GM18861 (cell line): ENCODE measurements around the gene PPP2R2B.

Source experiments
- ATAC-seq: cut with Tn5 transposase; IDR thresholded peaks from one replicate; pipeline ENCODE4 v1.9.1; 2021; ENCODE audit not compliant: unreplicated experiment

The PPP2R2B gene

DNA sequence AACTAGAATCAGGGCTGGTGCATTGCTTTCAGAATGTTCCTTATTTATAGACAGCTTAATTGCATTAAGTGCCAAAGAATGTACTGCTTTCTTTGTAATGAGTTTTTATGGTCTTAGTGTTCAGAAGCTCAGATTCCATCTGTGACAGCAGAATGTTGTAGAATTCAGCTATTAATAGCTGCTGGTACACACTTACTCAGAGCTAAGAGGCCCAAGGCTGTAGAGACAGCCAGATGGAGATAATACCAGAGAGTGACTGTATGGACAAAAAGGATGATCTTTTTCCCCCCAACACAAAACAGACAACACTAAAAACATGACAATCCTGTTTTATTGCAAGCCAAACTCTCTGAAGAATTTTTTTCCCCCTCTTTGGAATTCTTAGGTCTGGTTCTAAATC lies 50.2 kb downstream of the PPP2R2B start:
- no peak for ATAC-seq

DNA sequence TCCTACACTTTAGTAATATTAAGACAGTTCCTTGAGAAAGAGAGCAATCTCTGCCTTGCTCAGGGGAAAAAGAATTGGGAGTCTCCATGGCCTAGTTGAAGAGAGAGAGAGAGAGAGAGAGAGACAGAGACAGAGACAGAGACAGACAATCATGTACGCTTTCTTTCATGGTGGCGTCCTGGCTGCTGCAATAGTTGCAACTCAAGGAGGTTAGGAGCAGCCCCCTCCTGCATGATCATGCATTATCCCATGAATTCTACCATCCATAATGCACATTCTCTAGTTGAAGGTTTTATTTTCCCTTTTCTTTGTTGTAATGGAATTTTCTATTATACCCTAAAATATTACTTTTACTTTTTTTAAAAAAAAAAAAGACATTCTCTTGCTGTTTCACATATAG lies 50.7 kb downstream of the PPP2R2B start:
- ATAC-seq, result no peak

DNA sequence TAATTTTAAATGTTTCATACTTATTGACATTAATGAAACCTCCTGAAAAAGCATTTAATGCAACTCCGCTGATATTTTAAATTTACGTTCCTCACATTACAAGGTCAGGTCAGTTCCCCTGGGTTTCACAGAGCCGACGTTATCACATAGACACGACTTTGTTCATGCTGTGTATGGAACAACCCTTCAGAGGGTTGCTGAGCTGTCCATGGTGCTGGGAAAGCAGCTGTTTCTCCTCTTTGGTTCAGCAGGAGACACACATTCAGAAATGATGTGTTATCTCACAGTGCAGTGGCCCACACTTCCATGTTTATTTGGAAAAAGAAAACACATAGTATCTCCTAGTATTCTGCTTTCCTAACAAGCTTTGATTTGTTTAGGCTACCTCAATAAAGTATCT lies 53.5 kb downstream of the PPP2R2B start:
- no peak for ATAC-seq

DNA sequence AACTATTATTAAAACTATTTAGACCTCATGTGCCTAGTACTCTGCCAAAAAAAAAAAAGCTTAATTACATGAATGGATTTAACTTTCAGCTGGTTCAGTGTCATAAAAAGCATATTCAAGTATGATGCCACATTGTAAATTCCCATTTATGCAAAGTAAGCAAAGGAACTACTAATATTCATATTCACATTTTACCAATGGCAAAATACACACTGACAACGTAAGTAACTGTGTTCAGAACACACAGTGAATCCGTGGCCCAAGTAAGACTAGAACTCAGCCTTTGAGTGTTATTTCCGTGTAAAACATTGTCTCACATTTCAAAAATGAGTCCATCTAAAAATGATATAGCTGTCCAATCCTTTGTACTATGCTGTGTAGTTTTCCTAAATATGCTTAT lies 56.8 kb downstream of the PPP2R2B start:
- ATAC-seq, result no peak

DNA sequence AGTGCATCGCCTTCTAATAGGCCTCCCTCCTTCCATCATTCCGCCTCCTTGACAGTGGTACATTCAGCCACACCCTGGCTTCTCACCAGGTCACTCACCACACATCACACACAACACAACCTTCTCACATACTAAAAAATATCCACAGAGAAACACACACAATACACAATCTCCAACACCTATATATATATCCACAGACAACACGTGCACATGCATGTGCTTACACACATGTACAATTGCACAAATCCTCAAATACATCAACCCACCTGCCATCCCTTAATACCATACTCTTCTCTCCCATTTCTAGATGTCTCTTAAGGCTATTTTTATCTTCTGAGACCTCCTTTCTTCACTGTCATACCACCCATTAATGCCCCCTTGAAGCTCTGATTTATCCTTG lies 57.6 kb downstream of the PPP2R2B start:
- no peak for ATAC-seq

DNA sequence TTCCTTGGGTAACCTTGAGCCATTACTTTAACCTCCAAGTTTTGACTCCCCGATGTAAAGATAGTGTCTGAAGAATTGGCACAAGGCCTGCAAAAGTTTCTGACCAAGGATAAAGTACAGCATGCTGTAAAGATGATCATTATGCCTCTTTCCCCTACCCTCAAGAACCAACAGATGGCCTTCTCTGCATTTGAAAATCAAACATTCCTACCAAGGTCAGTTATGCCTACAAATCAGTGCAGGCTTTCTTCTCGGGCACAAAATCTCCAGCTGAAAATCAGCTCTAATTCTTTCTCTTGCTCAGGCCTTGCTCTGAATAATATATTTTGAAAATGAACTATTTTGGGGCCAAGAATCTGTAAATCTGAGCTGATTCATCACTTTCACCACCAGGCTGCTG lies 59.7 kb downstream of the PPP2R2B start:
- ATAC-seq, result no peak

DNA sequence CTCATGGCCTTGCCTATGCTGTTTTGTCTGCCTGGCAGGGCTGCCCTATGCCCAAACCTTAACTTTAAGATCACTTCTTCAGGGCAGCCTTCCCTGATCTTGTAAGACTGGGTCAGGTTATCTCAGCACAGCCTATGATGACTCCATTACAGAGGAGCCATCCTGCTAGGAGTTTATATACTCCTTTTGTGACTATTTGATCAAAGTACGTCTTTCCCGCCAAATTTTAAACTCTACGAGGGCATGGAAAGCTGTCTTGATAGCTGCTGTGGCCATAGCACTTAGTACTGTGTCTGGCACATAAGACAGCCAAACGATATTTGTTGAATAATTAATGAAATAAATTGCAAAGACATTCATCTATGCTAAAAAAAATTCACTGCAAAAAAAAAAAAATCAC lies 60.6 kb downstream of the PPP2R2B start:
- ATAC-seq, result no peak

DNA sequence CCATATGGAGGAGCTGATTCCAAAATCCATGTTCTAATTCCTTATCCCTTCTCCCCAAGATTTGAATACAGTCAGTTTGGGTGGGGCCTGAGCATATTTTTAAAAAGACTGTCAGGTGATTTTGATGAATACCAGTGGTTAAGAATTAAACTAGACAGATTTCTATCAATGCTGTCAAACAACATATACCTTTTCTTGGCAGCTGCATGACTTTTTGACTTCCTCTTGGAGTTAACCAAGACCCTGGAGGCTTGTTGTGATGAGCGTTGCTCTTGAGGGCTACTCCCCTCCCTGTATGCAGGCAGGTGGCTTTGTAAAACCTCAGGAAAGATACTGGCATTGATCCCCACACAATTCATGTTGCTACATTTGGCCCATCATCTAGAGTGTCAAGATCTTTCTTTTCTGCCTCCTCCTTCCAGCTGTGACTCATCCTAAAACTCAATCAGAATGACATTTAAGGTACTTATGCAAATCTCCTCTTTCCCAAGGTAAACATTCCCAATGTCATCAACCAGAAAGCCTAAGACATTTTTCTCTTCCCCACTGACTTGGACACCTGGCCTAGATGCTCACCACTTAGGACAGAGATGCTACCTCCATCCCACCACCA lies 61.7 kb downstream of the PPP2R2B start:
- no peak for ATAC-seq

DNA sequence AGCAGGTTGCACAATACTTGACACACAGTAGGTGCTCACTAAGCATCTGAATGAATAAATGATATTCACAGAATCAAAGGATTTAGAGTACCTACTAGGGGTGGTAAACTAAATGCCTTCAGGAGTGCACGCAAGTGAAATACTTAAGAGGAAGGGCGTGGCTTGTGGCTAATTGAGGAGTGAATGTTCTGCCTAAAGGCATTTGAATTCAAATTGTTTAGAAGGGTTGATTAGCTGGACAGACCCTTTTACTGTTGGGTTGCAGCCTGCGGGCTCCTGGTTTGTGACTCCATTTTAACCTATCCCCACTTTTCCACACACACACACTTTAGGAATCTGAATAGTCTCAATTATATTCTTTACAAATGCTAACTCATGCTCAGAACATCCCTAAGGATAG lies 63.1 kb downstream of the PPP2R2B start:
- ATAC-seq, result no peak

DNA sequence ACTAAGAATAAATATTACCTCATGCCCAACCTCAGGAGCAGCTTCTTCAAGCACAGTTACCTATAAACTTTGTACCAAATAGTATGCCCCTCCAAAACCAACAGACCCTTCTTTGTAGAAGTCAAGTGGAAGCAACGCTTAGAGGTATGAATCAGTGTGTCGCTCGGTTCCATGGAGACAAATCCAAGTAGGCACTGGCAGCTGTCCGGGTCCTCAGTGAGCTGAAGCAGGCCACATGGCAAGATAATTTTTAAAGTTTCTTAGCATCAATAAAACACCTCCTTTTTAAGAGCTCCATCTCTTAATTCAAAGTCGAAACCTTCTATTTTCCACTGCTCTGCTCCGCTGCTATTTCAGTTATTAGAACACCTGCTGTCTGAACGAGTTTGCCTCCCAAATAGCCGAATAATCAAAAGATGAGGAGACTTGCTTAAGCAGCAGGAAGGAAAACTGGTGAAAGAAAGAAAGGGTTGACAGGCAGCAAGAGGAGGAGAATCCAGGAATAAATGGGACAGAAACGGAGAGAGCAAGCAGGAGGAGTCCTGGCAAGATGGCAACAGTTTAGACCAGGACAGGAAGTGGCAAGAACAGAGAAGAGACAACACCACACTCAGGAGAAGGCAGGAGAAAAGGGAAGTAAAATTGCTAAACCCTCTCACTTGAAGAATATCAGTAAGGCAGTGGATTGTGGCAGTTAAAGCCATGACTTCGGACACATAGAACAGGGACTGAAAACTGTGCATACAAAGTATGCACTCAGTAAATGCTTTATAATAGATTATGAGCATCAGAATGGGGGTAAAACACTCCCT lies 65.0 kb downstream of the PPP2R2B start:
- no peak for ATAC-seq

DNA sequence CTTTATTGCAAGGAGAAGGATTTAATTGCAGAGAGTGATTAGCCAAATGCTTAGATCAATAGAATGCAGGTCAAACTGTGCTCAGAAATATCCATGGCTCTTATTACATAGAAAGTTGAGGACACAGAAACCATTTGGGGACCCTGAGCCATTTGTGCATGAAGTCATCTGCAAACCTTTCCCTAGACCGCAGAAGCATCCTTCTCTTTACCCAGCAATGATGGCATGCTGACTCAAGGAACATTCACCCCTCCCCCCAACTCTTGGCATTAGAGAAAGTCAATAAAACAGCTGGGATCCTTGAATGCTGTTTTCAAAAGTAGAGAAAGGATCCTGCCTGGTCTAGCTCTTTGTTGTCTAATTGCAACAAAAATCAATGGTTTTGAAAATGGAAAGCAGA lies 73.5 kb downstream of the PPP2R2B start:
- no peak for ATAC-seq

DNA sequence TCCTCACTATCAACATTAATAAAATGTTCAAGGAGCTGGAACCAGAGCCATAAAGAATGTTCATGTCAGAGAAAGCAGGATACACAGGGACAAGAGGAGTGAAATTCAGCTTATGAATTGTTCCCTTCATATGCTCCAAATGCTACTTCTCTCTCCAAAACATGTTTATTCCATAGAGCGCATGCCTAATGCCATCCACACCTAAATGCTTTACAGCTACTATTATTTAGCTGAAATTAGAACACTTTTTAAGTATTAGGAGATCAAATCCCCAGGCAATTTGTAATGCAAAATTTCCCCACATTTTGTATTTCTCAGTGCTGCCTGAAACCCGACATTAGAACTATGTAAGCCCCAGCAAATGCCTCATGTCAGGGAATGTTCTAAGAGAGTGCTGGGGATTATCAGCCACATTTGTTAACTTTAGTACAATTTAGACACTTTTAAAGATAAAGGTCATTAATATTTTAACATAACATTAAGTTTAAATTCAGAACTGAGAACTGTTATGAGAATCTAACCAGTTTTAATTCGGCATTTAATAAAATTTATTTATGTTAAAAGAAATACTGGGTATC lies 75.5 kb downstream of the PPP2R2B start:
- ATAC-seq, result no peak

DNA sequence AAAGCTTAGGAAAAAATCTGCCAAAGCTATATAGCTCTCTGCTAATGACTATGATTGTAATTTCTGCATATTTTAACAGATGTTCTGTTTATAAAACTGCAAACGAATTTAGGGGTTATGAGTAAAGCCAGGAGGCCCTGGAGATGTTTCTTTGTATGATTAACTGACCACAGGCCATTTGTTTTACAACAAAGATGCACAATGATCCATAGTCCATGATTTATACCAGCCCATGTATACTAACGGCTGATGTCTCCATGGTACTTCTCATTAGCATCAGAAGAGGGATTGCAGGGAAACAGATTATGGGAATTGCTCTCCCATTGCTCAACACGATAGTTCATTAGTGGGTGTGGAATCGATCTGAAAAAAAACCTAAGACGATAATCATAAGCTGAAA lies 78.9 kb downstream of the PPP2R2B start:
- ATAC-seq, result no peak

DNA sequence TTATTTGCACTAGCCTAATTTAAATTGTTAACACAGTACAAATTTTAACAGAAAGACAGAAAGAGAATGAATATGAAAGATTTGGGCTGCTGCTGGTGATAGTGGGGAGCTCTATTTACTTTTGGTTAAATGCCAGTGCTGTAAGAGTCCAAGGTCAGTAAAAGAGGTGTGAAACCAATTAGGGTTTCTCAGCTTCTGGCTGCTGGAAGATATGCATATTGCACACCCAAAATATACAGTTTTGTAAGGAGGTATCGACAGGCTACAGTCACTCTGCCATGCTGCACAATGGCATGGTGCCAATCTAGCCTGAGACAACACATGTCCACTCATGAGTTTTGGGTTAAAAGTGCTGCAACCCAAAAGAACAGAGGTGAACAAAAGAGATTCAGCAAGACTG lies 79.3 kb downstream of the PPP2R2B start:
- ATAC-seq, result no peak

DNA sequence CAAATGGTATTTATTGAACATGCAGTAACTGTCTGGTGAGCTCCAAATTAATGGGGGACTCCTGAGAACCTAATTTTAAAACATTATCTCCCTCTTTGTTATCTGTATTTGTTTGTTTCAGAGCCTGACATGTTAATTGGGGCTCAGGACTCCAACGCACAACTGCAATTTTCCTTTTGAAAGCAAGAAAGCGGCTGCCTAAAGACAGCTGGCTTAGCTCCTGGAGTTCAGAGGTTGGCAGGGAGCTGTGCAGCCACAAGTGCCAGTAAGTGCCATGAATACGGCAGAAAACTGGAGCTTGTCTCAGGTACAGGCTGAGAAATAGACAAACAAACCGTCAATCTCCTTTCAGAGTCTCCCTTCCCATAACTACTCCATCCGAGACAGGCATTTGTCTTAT lies 80.9 kb downstream of the PPP2R2B start:
- no peak for ATAC-seq

DNA sequence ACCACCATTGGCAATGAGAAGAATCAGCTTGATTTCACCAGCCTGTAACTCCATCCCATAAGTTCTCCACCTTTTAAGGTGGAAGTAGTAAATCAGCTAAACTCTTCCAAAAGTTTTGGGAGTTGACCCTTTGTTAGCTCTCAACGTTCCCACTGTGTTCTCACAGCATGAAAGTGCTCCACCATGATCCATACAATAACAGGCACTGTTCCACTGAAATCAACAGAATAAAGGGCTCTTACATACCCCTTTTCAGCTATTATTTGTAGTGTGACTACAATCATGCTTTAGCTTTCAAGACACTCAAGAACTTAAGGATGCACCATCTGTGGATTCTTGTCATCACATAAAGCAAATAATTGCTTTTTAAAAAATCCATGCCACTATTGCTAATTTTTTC lies 81.6 kb downstream of the PPP2R2B start:
- no peak for ATAC-seq

DNA sequence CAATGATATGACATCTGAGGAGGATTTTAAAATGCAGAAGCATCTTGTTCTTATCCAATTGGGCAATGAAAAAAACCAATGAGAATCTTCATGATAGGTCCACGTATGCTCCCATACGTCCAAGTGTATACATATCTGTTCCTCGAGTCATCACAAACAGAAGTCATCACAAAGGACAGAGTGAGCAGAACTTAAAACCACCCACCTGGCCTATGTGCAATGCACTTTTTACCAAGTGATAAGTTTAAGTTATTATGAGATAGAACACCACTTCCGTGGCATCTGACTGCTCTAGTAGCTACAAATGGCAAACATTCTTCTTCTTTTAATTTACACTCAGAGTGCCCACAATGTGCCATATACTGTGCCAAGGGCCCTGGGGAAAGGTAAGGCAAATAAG lies 82.4 kb downstream of the PPP2R2B start:
- ATAC-seq, result no peak

DNA sequence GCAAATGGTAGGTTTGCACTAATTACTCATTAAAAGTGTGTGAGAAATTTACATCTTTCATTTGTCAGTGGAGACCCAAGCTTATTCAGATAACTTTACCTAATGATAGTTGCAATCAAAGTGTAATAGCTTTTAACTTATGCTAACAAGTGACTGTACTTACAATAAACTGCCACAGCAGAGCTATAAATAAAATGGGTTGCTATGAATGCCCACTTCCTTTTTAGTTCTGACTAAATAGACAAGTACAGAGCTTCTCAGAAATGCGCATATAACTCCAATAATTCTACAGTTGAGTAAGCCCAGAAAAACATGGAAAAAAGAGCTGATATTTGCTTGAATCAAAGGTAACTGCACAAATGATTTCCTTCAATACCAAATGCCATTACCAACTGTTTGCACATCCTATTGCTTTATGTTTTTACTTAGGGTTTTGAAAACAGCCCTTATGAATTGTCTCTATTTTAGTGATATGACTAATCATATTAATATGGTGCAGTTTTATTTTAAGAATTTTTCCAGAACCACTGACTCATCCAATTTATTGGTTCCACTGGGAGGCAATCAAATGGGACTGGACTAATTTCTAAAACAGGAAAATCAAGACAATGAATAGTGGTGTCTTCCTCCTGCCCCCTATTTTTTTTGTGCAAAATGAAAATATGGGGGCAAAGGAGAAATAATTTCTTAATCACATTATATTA lies 84.1 kb downstream of the PPP2R2B start:
- peak; percentile 49 for ATAC-seq

DNA sequence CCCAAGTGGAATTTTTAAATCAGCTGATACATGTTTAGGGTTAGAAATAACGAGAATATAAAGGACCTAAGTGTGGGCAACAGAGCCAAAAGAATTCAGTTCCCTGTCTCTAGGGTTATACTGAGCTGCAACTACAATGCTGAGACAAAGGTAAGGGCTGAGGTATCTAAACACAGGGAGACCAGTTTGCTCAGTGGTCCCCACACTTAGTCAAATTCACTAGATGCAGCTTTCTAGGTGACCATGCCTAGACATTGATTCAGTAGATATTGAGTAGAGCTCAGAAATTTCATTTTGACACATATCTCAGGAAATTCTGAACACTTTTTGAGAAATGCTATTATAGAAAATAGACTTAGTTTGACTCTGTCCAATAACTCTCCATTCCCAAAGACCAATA lies 84.8 kb downstream of the PPP2R2B start:
- ATAC-seq, result no peak

DNA sequence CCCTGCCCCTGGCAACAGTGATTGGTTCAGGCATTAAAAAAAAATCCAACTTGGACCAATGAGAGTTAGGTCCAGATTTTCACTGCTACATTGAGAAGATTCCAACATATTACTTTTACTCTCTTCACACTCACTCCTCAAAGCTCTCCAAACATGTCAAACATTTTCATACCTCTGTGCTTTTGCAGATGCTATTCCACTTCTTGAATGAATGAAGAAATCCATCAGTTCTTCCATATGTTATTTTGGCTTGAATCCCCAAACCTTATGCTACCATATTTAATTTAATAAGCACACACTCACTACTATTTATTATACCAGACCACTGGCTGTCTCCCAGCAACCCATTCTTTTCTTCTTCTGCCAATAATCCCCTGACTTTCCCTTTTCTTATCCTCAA lies 87.1 kb downstream of the PPP2R2B start:
- ATAC-seq, result no peak

DNA sequence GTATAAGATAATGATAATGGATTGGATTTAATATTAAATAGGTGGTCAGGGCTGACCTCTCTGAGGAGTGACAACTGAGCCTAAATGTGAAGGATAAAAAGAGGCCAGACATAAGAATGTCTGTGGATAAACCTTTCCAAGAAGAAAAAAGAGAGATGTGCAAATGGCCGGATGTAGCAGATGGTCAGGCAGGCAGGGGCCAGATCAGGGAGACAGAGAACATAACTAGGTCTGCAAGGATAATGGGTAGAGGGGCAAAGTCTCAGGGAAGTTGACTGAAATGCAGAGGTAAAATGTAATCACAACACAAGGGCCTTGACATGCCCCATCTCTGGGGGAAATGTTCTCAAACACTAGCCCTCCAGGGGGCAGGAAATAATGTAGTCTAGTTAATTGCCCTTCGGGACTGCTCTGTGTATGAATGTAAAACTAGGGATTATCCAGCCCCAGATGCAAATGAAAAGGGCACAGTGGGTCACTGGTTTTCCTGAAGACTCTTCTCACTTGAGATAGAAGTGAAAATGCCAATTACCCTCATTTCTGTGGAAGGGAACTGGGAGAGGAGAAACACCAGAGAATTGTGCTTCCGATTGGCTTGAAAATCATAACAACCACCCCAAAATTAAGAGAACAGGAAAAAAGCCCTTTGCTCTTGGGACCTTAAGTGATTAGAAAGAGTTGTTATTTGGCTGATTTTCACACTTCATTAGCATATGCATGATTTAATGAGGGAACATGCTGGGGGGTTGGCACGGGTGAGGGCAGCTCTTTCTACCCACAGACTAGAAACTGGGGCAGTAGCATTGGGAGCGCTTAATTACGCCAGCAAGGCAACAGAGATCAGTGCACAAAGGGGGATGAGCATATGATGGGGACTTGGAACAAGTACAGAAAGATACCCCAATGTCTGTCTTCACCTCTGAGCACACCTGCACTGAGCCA lies 88.6 kb downstream of the PPP2R2B start:
- ATAC-seq, result no peak
